ENCODE results near the gene PACRG.

DNA sequence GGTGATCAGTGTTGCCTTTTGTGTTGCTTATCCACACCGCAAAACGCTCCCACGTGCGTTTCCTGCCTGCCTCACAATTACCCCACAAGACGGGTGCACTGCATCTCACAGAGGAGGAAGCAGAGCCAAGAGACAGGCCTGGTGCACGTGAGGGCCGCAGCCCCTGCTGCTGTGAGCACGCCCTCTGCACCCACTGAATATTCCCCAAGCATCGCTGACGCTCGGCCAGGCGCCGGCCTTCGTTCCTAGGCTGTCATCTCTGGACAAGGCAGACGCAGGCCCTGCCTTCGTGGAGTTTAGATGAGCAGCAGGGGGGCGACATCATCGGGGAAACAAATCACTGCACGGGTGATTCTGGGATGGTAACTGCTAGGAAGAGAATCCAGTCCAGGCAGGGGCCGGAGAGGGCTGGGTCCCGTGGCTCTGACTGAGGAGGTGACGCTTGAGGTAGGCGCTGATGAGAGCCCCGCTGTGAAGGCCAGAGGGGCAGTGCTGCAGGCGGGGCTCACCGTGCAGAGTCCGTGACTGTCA is 524.4 kb downstream of the PACRG start:
- TF ChIP-seq, protein P1, sequence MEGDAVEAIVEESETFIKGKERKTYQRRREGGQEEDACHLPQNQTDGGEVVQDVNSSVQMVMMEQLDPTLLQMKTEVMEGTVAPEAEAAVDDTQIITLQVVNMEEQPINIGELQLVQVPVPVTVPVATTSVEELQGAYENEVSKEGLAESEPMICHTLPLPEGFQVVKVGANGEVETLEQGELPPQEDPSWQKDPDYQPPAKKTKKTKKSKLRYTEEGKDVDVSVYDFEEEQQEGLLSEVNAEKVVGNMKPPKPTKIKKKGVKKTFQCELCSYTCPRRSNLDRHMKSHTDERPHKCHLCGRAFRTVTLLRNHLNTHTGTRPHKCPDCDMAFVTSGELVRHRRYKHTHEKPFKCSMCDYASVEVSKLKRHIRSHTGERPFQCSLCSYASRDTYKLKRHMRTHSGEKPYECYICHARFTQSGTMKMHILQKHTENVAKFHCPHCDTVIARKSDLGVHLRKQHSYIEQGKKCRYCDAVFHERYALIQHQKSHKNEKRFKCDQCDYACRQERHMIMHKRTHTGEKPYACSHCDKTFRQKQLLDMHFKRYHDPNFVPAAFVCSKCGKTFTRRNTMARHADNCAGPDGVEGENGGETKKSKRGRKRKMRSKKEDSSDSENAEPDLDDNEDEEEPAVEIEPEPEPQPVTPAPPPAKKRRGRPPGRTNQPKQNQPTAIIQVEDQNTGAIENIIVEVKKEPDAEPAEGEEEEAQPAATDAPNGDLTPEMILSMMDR (optimal IDR thresholded peaks at IDR 0.05 in 1 of 3, IDR thresholded peaks at IDR 0.05 in 1 of 3, conservative IDR thresholded peaks at IDR 0.05 in 1 of 3; ENCODE audit: extremely low read depth in 1 of 3, insufficient read depth in 2 of 3, low read length in 3 of 3): no peak
- TF ChIP-seq EZH2 (IDR thresholded peaks at IDR 0.05; ENCODE audit: low read length): no peak
